HL-60 (cell line): ENCODE measurements around the gene CDHR3.

Source experiments
- DNase-seq, 2 experiments: peaks; one replicate each; pipeline ENCODE4 v3.0.0-alpha.2; 2010 to 2020; ENCODE audit warnings: low read depth in 1 of 2, low spot score in 1 of 2
- H3K27ac ChIP-seq: fragments of 250-450 bp; sonication (Bioruptor Pico); replicated peaks from 2 replicates; pipeline ENCODE4 v1.5.1; 2020; ENCODE audit warnings: mild to moderate bottlenecking, moderate library complexity
- H3K27me3 ChIP-seq: fragments of 250-450 bp; sonication (Bioruptor Pico); 2 replicates; pipeline ENCODE4 v1.5.1; 2021; ENCODE audit warnings: mild to moderate bottlenecking, moderate library complexity; ENCODE audit not compliant: insufficient read depth, poor library complexity, severe bottlenecking
- H3K4me3 ChIP-seq: replicated peaks from 2 replicates; pipeline ENCODE4 v1.5.1; 2011; ENCODE audit warnings: mild to moderate bottlenecking, control low read depth, low read length; ENCODE audit not compliant: insufficient read depth
- GABPA ChIP-seq: IDR thresholded peaks from 2 replicates; pipeline ENCODE4 v1.6.1; 2012; ENCODE audit warnings: low read depth
- POLR2AphosphoS5 ChIP-seq: IDR thresholded peaks from 2 replicates; pipeline ENCODE4 v1.6.1; 2012; ENCODE audit warnings: low read depth
- SPI1 ChIP-seq: IDR thresholded peaks from 2 replicates; pipeline ENCODE4 v1.6.1; 2012; ENCODE audit warnings: low read depth, mild to moderate bottlenecking, borderline replicate concordance
- TF ChIP-seq, protein P1 (sequence below): IDR thresholded peaks from one replicate; pipeline ENCODE4 v1.5.1; 2011; ENCODE audit warnings: low read length, control low read depth, inconsistent platforms; ENCODE audit not compliant: insufficient read depth
- TF ChIP-seq, protein P2 (sequence below): IDR thresholded peaks from 2 replicates; pipeline ENCODE4 v1.6.1; 2012; ENCODE audit warnings: low read depth; ENCODE audit not compliant: insufficient replicate concordance

CDHR3 gene

DNA sequence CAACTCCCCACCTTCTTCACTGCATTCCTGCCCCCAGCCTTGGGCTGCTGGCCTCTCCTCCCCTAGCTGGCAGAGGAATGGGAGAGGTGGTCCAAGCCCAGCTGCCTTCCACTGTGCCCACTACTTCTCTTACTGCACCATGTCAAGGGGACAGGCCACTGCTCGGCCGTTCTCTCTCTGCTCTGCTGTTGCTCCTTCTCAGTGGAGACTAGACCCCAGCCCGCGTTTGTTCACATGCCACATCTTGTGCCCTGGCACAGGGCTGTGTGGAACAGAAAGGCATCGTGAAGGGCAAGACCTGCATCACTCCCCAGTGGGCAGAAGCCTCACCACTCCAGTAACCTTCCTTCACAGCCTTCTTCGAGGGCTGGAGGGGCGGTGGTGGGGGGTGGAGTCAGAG is 711 bp upstream of the CDHR3 start:
- Histone ChIP-seq H3K4me3 (no peak overlapping the region), H3K27me3 (no peaks in the 10 kb centered on the region), H3K27ac (no peak overlapping the region)
- TF ChIP-seq, protein P1, sequence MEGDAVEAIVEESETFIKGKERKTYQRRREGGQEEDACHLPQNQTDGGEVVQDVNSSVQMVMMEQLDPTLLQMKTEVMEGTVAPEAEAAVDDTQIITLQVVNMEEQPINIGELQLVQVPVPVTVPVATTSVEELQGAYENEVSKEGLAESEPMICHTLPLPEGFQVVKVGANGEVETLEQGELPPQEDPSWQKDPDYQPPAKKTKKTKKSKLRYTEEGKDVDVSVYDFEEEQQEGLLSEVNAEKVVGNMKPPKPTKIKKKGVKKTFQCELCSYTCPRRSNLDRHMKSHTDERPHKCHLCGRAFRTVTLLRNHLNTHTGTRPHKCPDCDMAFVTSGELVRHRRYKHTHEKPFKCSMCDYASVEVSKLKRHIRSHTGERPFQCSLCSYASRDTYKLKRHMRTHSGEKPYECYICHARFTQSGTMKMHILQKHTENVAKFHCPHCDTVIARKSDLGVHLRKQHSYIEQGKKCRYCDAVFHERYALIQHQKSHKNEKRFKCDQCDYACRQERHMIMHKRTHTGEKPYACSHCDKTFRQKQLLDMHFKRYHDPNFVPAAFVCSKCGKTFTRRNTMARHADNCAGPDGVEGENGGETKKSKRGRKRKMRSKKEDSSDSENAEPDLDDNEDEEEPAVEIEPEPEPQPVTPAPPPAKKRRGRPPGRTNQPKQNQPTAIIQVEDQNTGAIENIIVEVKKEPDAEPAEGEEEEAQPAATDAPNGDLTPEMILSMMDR, result no peak
- TF ChIP-seq POLR2AphosphoS5 (no peak), SPI1 (no peak), GABPA (no peak)
- TF ChIP-seq, protein P2, sequence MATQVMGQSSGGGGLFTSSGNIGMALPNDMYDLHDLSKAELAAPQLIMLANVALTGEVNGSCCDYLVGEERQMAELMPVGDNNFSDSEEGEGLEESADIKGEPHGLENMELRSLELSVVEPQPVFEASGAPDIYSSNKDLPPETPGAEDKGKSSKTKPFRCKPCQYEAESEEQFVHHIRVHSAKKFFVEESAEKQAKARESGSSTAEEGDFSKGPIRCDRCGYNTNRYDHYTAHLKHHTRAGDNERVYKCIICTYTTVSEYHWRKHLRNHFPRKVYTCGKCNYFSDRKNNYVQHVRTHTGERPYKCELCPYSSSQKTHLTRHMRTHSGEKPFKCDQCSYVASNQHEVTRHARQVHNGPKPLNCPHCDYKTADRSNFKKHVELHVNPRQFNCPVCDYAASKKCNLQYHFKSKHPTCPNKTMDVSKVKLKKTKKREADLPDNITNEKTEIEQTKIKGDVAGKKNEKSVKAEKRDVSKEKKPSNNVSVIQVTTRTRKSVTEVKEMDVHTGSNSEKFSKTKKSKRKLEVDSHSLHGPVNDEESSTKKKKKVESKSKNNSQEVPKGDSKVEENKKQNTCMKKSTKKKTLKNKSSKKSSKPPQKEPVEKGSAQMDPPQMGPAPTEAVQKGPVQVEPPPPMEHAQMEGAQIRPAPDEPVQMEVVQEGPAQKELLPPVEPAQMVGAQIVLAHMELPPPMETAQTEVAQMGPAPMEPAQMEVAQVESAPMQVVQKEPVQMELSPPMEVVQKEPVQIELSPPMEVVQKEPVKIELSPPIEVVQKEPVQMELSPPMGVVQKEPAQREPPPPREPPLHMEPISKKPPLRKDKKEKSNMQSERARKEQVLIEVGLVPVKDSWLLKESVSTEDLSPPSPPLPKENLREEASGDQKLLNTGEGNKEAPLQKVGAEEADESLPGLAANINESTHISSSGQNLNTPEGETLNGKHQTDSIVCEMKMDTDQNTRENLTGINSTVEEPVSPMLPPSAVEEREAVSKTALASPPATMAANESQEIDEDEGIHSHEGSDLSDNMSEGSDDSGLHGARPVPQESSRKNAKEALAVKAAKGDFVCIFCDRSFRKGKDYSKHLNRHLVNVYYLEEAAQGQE, result no peak
- no peak for DNase-seq

DNA sequence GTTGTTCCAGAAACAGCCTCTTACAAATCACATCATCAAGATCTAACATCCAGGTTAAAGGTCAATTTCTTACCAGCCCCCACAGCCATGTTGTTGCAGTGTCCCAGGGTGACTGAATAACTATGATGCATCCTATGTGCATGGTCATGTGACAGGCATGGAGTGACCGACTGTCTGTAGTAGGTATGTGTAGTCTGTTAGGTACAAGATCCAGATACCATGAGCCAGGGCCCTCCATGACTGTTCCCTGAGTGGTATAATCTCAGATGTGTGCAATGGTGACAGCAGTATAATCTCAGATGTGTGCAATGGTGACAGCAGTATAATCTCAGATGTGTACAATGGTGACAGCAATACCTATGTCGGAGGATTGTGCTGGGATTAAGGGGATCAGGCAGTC is 8.8 kb downstream of the CDHR3 start:
- Histone ChIP-seq H3K27me3 (peaks cover 2% of the 10 kb centered on the region), H3K4me3 (no peak overlapping the region), H3K27ac (no peak overlapping the region)
- no peak for TF ChIP-seq GABPA
- no peak for TF ChIP-seq SPI1
- TF ChIP-seq, protein P2, result no peak
- no peak for DNase-seq

DNA sequence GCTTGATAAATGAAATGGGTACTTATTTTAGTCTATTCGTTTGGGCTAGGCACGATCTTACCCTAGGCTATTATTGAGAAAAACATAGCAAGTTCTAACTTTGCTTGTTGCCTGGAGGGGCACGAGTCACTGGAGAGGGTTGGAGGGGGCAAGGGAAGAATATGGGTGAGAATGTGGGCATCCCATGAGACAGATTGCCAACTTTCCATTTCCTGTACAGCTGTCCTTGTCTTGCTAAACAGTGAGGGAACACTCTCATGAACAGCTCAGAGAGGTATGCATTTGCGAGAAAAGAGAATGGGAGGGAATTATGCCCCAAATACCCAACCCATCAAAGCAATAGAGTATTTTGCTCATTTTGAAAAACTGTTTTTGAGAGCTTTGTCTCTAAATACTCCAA is 9.2 kb downstream of the CDHR3 start:
- no peak for DNase-seq
- no peak for TF ChIP-seq GABPA
- TF ChIP-seq, protein P1, result no peak
- TF ChIP-seq SPI1, result no peak

DNA sequence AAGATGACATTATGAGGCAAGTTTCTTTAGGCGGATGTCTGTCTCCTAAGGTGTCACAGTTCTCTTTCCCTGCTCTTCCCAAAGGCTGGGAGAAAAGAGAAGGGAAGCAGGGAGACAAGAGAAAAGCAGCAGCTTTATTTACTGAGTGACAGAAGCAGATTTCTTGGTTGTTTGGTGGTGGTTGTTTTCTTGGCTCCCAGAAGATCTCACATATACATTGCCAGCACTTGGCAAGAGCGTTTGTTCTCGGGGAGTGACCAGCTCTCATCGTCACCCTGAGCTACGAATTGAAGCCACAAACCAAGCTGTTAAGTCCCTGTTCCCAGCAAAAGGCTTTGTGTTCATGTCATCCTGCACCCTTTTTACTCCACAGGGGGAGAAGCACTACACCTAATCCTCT is 11.4 kb downstream of the CDHR3 start:
- DNase-seq, result no peak
- TF ChIP-seq SPI1, result no peak
- TF ChIP-seq, protein P1, result no peak
- no peak for TF ChIP-seq GABPA
- TF ChIP-seq, protein P2, result no peak
- no peak for TF ChIP-seq POLR2AphosphoS5

More for the DNA sequence above, 9.2 kb downstream of the CDHR3 start:
- Histone ChIP-seq H3K4me3 (no peak overlapping the region), H3K27me3 (peaks cover 2% of the 10 kb centered on the region), H3K27ac (no peak overlapping the region)

More for the DNA sequence above, 11.4 kb downstream of the CDHR3 start:
- Histone ChIP-seq H3K27me3 (peaks cover 1% of the 10 kb centered on the region), H3K4me3 (no peak overlapping the region), H3K27ac (no peak overlapping the region)
